DOHH2 (cell line): ENCODE data around the gene ALOX5AP.

Experiments used
- EZH2phosphoT487 ChIP-seq: fragments of 200-600 bp; sonication (generic); IDR thresholded peaks from 2 replicates; pipeline ENCODE4 v1.6.1; 2017; ENCODE audit warnings: borderline replicate concordance, mild to moderate bottlenecking, antibody characterized with exemption, low read length, moderate library complexity, mixed read lengths
- TF ChIP-seq, protein P1 (sequence below): fragments of 200-600 bp; sonication (generic); IDR thresholded peaks from one replicate; pipeline ENCODE4 v1.5.1; 2014; ENCODE audit warnings: antibody characterized with exemption, mild to moderate bottlenecking, low read depth, low read length; ENCODE audit not compliant: poor library complexity, severe bottlenecking

DNA sequence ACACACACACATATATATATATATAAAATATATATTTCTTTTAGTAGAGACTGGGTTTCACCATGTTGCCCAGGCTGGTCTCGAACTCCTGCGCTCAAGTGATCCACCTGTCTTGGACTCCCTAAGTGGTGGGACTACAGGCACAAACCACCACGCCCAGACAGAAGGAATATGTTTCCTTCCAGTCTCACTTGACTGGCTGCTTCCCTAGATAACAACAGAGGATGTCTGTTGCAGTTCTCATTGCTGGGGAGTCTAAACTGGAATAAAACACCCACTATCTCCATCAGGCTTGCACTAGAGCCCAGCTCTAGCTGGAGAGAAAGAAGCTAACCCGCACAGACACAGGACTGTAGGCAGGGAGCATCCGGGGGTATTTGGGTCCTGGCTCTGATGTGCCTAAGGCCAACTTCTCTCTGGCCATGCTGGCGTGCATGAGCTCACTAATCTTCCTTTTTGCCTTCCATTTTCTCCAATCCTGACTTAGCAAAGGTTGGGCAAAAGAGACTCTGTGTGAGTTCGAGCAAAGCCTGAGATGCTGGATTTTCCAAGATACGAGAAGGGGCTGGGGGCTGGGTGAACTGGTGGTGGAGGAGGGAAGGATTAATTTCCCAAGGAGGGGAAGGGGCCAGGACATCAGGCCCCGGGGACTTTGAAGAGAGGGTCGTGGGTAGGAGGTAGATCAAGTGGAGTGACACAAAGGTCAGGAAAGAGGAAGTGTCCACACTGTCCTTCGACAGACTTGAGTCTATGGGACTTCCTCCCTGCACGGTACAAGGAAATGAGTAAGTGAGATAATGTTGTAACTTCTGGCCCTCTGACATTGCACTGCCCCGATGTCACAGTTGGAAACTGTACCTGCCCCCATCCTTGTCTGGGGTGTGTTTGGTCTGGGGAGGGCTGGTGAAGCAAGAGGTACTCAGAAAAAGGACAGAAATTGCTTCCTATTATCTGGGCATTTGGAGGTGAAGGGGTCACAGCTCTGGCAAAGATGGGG, 22.5 kb upstream of the ALOX5AP start:
- TF ChIP-seq, protein P1, sequence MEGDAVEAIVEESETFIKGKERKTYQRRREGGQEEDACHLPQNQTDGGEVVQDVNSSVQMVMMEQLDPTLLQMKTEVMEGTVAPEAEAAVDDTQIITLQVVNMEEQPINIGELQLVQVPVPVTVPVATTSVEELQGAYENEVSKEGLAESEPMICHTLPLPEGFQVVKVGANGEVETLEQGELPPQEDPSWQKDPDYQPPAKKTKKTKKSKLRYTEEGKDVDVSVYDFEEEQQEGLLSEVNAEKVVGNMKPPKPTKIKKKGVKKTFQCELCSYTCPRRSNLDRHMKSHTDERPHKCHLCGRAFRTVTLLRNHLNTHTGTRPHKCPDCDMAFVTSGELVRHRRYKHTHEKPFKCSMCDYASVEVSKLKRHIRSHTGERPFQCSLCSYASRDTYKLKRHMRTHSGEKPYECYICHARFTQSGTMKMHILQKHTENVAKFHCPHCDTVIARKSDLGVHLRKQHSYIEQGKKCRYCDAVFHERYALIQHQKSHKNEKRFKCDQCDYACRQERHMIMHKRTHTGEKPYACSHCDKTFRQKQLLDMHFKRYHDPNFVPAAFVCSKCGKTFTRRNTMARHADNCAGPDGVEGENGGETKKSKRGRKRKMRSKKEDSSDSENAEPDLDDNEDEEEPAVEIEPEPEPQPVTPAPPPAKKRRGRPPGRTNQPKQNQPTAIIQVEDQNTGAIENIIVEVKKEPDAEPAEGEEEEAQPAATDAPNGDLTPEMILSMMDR = no peak
- no peak for TF ChIP-seq EZH2phosphoT487
